ENCODE measurements around the gene ACYP2.
"Not testable (repeated sequence)": the region's sequence is repeated elsewhere in the genome, so short reads cannot be mapped to it uniquely, and the experiment has no call there.

ACYP2 gene

GRCh38 chr2:54227798-54228197 is 112.4 kb downstream of the ACYP2 start:
- no peak for DNase-seq

GRCh38 chr2:54228945-54229344 is 113.5 kb downstream of the ACYP2 start:
- DNase-seq: no peak

GRCh38 chr2:54233832-54234649 is 118.6 kb downstream of the ACYP2 start:
- DNase-seq: no peak

- DNase-seq: no peak
These were observed 122.0 kb downstream of the ACYP2 start for GRCh38 chr2:54237428-54237827.

GRCh38 chr2:54239427-54239826 is 124.0 kb downstream of the ACYP2 start:
- no peak for DNase-seq

GRCh38 chr2:54240515-54241469 is 125.4 kb downstream of the ACYP2 start:
- no peak for DNase-seq

GRCh38 chr2:54247115-54247514 is 131.7 kb downstream of the ACYP2 start:
- no peak for DNase-seq

GRCh38 chr2:54249629-54250028 is 134.2 kb downstream of the ACYP2 start:
- DNase-seq: no peak

GRCh38 chr2:54254180-54254579 is 138.8 kb downstream of the ACYP2 start:
- DNase-seq: no peak

GRCh38 chr2:54255230-54256090 is 140.0 kb downstream of the ACYP2 start:
- DNase-seq: no peak

- no peak for DNase-seq
These were observed 140.8 kb downstream of the ACYP2 start, which contains the start of gene TSPYL6 for GRCh38 chr2:54256091-54256694. Gene TSPYL6, minus strand, starts transcription at chr2:54256229. Its CDS starts 78 bp downstream, at chr2:54256151.

- no peak for DNase-seq
These were observed 142.8 kb downstream of the ACYP2 start for GRCh38 chr2:54258166-54258565.

GRCh38 chr2:54259413-54260240 is 144.2 kb downstream of the ACYP2 start:
- no peak for DNase-seq

GRCh38 chr2:54260241-54260595 is 144.8 kb downstream of the ACYP2 start:
- DNase-seq: no peak

GRCh38 chr2:54261537-54261936 is 146.1 kb downstream of the ACYP2 start:
- DNase-seq: no peak

GRCh38 chr2:54262015-54262765 is 146.8 kb downstream of the ACYP2 start:
- no peak for DNase-seq

- not testable (repeated sequence) for DNase-seq
These were observed 149.7 kb downstream of the ACYP2 start for GRCh38 chr2:54265081-54265480.

GRCh38 chr2:54267577-54267976 is 152.2 kb downstream of the ACYP2 start:
- no peak for DNase-seq

GRCh38 chr2:54271189-54271588 is 155.8 kb downstream of the ACYP2 start:
- DNase-seq: no peak

GRCh38 chr2:54271843-54272627 is 156.6 kb downstream of the ACYP2 start:
- DNase-seq: no peak
